Gastrocnemius medialis (tissue), 4 donors: ENCODE measurements around the gene MEIOSIN. TPM values are rescaled to one million over a fixed set of nuclear protein-coding genes. Genes with fewer than 3 reads are reported as not detected.
"Not testable (repeated sequence)": the region's sequence is repeated elsewhere in the genome, so short reads cannot be mapped to it uniquely, and the experiment has no call there.

Experiments
- ATAC-seq, 2 donors: fragments of 150-250 bp; one replicate each; pipeline ENCODE4 v1.9.1; 2016
- DNase-seq, 2 donors: peaks; one replicate each; pipeline ENCODE4 v3.0.0-alpha.2; 2019
- H3K27ac ChIP-seq, 4 donors: fragments of 200-600 bp; sonication (generic); 1 replicate in 1 of 4; 2 replicates in 3 of 4; pipeline ENCODE4 v1.5.1; 2016 to 2018; ENCODE audit warnings: mild to moderate bottlenecking in 2 of 4, moderate library complexity in 1 of 4
- H3K27me3 ChIP-seq, 3 donors: fragments of 200-600 bp; sonication (generic) in 2 of 3; 1 replicate in 1 of 3; 2 replicates in 2 of 3; pipeline versions ENCODE4 v1.5.1 to v1.6.0; 2016 to 2019; ENCODE audit warnings: mild to moderate bottlenecking in 1 of 3, moderate library complexity in 1 of 3
- H3K36me3 ChIP-seq, 2 donors: fragments of 200-600 bp; sonication (generic) in 1 of 2; one replicate each; pipeline ENCODE4 v1.5.1; 2017 to 2018
- H3K4me1 ChIP-seq, 2 donors: fragments of 200-600 bp; sonication (generic) in 1 of 2; one replicate each; pipeline ENCODE4 v1.5.1; 2016 to 2017; ENCODE audit warnings: mild to moderate bottlenecking in 2 of 2
- H3K4me3 ChIP-seq, 4 donors: fragments of 200-600 bp; sonication (generic) in 3 of 4; 1 replicate in 1 of 4; 2 replicates in 3 of 4; pipeline ENCODE4 v1.5.1; 2016 to 2019; ENCODE audit warnings: mild to moderate bottlenecking in 2 of 4
- H3K9me3 ChIP-seq, 3 donors: fragments of 200-600 bp; sonication (generic) in 2 of 3; 1 replicate in 1 of 3; 2 replicates in 2 of 3; pipeline ENCODE4 v1.5.1; 2016 to 2019
- CTCF ChIP-seq, 5 experiments: fragments of 450-650 bp in 3 of 5; fragments of 200-600 bp in 2 of 5; sonication (generic) in 2 of 5; IDR thresholded peaks in 4 of 5; conservative IDR thresholded peaks in 1 of 5; 1 replicate in 4 of 5; 2 replicates in 1 of 5; pipeline ENCODE4 v1.5.1; 2016 to 2019; ENCODE audit warnings: antibody characterized with exemption in 5 of 5, mild to moderate bottlenecking in 3 of 5, moderate library complexity in 3 of 5
- POLR2A ChIP-seq, 2 donors: fragments of 450-650 bp; IDR thresholded peaks; one replicate each; pipeline ENCODE4 v1.6.1; 2017; ENCODE audit warnings: antibody characterized with exemption in 2 of 2, mild to moderate bottlenecking in 2 of 2, moderate library complexity in 2 of 2
- in situ Hi-C, 4 donors: fragments of 200-750 bp; cut with MboI; loops; one replicate each; pipeline versions ENCODE4 v1.15.0 to v1.8.0; 2017; ENCODE audit warnings: low sequenced_read_pairs in 4 of 4
- intact Hi-C: fragments of 100-400 bp; cut with DNase I; formaldehyde crosslinking; loops from one replicate; pipeline ENCODE4 v1.15.1; 2023; ENCODE audit warnings: low total_unique reads
- total RNA-seq, 4 donors: library from RNA; depleted of rRNA; stranded (reverse); fragments of >200 nt; gene quantifications; one replicate each; pipeline versions ENCODE4 v1.1.0 to v1.2.3, GENCODE V29; 2016

Gene MEIOSIN
- total RNA-seq, 4 donors from 2014 or later, result not detected

- peak; percentile 17 to 35 for ATAC-seq
- Histone ChIP-seq H3K27ac (peak overlapping the region; percentile 88 to 95 (median 92)), H3K27me3 (no peaks in the 10 kb centered on the region), H3K4me3 (peak overlapping the region; percentile 57 to 76 (median 66)), H3K9me3 (no peaks in the 10 kb centered on the region), H3K36me3 (no peaks in the 10 kb centered on the region), H3K4me1 (peaks cover 16 to 17% of the 10 kb centered on the region in 2 donors)
- in situ Hi-C loops (no loop called here), intact Hi-C loops (loop anchor here (1.0 to 10.0 kb wide), 7 partner anchors 12 to 913 kb away; partner anchors contain the start of genes BCAM, ERCC1, FBXO46 and QPCTL)
- TF ChIP-seq CTCF (IDR thresholded peaks at IDR 0.05 in 4 of 5, conservative IDR thresholded peaks at IDR 0.05 in 1 of 5) (no peak), POLR2A (IDR thresholded peaks at IDR 0.05) (no peak)
- peak in 1 of 2 donors; percentile 56 for DNase-seq
Measured at GRCh38 chr19:45717983-45718650, 15.1 kb upstream of the MEIOSIN start.

GRCh38 chr19:45720065-45720464, 13.2 kb upstream of the MEIOSIN start:
- intact Hi-C loops, H3K27ac ChIP-seq, ATAC-seq, DNase-seq, in situ Hi-C loops, H3K4me3 ChIP-seq, H3K27me3 ChIP-seq, H3K36me3 ChIP-seq, H3K9me3 ChIP-seq: not testable (repeated sequence)
- H3K4me1 ChIP-seq, result peaks cover 16 to 17% of the 10 kb centered on the region in 2 donors

- H3K27ac ChIP-seq, DNase-seq, H3K9me3 ChIP-seq, in situ Hi-C loops, H3K4me3 ChIP-seq, H3K27me3 ChIP-seq, H3K36me3 ChIP-seq, ATAC-seq, H3K4me1 ChIP-seq, intact Hi-C loops: not testable (repeated sequence)
Measured at GRCh38 chr19:45728683-45729082, 4.6 kb upstream of the MEIOSIN start.

GRCh38 chr19:45729800-45730290, 3.4 kb upstream of the MEIOSIN start:
- H3K27me3 ChIP-seq, result no peaks in the 10 kb centered on the region
- intact Hi-C loops, result loop anchor here (1.0 to 5.0 kb wide), 3 partner anchors 13 to 37 kb away; partner anchors contain the start of gene SIX5
- peaks cover 9 to 10% of the 10 kb centered on the region in 2 donors for H3K4me1 ChIP-seq
- H3K4me3 ChIP-seq, result peak overlapping the region; percentile 85 to 98 (median 92)
- no peak for DNase-seq
- TF ChIP-seq POLR2A (IDR thresholded peaks at IDR 0.05) (no peak), CTCF (IDR thresholded peaks at IDR 0.05 in 4 of 5, conservative IDR thresholded peaks at IDR 0.05 in 1 of 5) (no peak)
- no peaks in the 10 kb centered on the region for H3K36me3 ChIP-seq
- peak overlapping the region; percentile 83 to 90 (median 87) for H3K27ac ChIP-seq
- ATAC-seq, result no peak
- H3K9me3 ChIP-seq, result no peaks in the 10 kb centered on the region
- in situ Hi-C loops, result no loop called here

GRCh38 chr19:45730368-45731288, 2.6 kb upstream of the MEIOSIN start, which contains the start of gene FBXO46:
Gene FBXO46 (minus strand): TSS chr19:45730896. CDS start chr19:45713495, 17,401 bp downstream.
- Histone ChIP-seq H3K4me3 (peak within 1 kb of the TSS; percentile 85 to 98 (median 92)), H3K27me3 (no peaks in the 10 kb centered on the region), H3K4me1 (peaks cover 9 to 10% of the 10 kb centered on the region in 2 donors), H3K9me3 (no peaks in the 10 kb centered on the region), H3K36me3 (no peaks in the 10 kb centered on the region), H3K27ac (peak within 1 kb of the TSS; percentile 83 to 90 (median 87))
- in situ Hi-C loops, result no loop called here
- TF ChIP-seq CTCF (IDR thresholded peaks at IDR 0.05 in 4 of 5, conservative IDR thresholded peaks at IDR 0.05 in 1 of 5), result no peak
- TF ChIP-seq POLR2A (IDR thresholded peaks at IDR 0.05), result peak; percentile 52 to 82
- ATAC-seq, result peak; percentile 99 to 100
- intact Hi-C loops, result loop anchor here (1.0 to 5.0 kb wide), 3 partner anchors 13 to 37 kb away; partner anchors contain the start of gene SIX5
- peak; percentile 95 to 97 for DNase-seq
